ENCODE data around the gene SLC26A2.
A peak's percentile ranks its signal among the peaks of the same experiment; 100 is the strongest.
"Not testable (repeated sequence)": the region's sequence is repeated elsewhere in the genome, so short reads cannot be mapped to it uniquely, and the experiment has no call there.

Gene SLC26A2

DNA sequence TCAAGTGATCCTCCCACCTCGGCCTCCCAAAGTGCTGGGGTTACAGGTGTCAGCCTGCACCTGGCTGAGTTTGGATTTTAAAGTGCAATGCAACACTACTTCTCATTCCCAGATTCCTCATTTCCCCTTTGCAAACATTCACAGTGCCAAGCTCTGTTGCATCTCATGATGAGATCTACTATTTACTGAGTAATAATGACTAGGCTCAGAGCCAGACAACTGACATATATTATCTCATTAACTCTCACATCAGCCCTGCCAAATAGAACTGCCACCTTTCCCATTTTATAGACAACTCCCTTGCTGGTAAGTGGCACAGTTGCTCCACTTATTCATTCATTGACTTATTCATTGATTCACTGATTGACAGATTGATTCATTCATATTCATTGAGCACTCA is 22.9 kb upstream of the SLC26A2 start:
- DNase-seq, result no peak

DNA sequence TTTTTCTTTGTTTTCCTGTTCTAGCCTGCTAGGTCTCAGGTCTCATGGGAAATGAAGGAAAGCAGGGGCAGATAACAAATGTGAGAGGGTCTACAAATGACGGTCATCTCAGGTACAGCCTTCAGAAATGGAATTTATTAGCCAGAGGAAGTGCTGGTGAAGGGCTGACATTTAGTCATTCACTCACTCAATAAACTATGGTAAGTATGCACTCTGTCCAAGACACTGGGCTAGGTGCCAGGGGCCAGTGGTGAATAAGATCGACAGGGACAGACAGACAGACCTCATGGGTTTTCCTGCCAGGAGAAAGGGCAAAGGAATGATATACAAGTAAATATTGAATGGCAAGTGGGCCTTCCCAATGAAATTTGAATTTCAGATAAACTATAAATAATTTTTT is 22.3 kb upstream of the SLC26A2 start:
- no peak for DNase-seq

DNA sequence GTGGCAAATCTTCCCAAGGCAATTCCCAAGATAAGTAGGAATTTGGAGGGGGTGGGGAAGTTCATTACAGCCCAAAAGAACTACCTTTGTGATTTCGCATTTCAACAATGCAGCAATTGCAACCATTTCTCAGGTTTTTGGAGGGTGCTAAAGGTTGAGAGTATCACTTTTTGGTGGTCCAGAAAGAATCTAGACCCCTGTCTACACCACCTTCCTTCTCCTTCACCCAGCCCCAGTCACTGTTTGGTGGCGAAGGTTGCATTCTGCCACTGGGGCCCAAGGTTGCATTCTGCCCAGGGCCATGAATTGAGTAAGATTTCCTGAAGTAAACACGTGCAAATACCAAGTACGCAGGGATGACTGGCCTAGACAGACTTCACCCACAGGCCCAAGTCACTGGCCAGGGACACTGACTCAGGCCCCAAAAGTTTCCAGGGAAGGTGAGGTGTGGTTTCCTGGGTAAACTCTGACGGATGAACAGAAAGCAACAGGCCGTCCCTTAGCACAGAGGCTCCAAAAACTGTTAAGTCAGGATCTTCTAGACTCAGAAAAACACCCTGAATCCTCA is 21.7 kb upstream of the SLC26A2 start:
- no peak for DNase-seq

DNA sequence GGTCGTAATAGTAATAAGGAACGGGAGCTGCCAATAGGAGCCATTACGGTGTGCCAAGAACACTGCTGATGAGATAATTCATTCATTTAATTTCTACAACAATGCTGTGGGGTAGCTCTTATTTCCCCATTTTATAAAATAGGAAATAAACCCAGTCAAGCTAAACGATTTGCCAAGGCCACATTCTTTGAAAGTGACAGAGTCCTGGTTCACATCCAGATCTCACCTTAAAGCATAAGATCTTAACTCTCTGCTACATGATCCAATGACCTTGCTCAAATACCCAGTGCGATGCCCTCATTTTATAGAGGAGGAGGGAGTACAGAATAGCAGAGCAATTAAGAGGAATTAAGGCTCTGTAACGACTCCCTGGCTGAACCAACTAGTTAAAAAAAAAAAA is 21.0 kb upstream of the SLC26A2 start:
- DNase-seq, result no peak

DNA sequence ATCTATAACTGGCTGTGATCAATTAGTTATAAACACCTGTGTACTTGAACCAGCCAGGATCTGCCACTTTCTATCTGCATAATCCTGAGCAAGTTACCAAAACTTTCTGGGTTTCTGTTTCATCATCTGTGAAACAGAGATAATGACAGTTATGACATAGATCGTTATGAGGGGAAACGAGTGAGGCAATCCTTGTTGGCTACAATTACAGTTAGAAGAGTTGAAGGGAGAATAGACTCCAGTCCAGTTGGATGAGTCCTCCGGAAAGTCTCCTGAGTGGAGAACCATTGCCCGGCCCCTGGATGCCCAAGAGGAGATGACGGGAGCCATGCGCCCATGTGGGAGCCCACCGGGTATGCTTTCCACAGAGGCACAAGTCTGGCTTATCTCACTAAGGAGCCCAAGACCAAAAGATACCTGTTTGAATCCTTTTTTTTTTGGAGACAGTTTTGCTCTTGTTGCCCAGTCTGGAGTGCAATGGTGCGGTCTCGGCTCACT is 20.4 kb upstream of the SLC26A2 start:
- DNase-seq, result no peak

DNA sequence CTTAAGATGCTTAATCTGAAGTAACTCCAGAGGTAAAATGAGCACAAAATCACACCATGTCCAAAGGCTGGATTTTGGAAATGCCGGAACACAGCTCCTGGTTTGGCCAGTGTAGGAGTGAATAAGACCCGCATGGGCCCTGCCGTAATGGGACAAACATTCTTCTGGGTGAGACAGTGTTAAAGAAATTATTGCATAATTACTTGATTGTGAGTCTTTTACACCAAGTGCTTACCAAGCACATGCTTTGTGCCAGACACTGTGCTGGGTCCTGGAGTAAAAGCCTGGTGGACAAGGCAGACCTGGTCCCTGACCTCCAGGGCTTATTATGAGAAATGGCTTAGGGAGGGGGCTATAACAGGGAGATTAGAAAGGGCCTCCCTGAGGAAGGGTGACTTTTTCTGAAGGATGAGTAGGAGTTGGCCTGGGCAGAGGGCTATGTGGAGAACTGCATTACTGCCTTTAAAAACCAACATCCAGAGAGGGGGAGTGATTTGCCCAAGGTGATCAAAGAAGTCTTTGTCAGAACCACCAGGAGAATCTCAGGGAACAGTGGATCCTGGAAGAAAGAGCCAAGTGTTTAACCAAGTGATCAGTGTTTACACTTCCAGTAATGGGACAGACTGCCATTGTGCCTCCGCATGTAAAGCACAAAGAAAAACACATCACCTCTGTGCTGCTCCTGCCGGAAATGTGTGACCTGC is 19.5 kb upstream of the SLC26A2 start:
- DNase-seq, result no peak

DNA sequence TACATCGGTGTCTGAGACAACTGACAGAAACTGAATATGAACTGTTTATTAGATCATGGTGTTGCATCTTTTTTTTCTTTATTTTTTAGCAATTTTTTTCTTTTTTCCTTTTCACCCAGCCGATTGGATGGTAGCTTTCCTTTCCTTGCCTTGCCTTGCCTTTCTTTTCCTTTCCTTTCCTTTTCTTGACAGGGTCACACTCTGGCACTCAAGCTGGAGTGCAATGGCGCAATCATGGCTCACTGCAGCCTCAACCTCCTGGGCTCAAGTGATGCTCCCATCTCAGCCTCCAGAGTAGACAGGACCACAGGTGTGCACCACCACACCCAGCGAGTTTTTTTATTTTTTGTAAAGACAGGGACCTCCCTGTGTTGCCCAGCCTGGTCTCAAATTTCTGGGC is 18.8 kb upstream of the SLC26A2 start:
- no peak for DNase-seq

DNA sequence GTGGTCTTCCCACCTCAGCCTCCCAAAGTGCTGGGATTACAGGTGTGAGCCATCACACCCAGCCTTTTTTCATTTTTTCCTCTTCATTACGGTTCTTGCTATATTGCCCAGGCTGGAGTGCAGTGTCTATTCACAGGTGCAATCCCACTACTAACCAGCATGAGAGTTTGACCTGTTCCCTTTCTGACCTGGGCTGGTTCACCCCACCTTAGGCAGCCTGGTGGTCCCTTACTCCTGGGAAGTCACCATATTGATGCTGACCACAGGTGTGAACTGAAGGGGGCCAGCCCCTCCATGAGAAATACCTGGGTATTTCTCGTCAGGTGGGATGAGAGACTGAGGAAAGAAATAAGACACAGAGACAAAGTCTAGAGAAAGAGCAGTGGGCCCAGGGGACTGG is 18.4 kb upstream of the SLC26A2 start:
- DNase-seq, result no peak

DNA sequence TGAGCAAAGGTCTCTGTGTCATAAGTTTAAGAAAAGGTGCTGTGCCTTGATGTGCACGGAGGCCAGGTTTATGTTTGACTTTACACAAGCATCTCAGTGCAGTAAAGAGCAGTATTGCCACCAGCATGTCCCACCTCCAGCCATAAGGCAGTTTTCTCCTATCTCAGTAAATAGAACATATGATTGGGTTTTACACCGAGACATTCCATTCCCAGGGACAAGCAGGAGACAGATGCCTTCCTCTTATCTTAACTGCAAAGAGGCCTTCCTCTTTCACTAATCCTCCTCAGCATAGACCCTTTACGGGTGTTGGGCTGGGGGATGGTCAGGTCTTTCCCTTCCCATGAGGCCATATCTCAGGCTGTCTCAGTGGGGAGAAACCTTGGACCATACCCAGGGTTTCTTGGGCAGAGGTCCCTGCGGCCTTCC is 17.8 kb upstream of the SLC26A2 start:
- not testable (repeated sequence) for DNase-seq

DNA sequence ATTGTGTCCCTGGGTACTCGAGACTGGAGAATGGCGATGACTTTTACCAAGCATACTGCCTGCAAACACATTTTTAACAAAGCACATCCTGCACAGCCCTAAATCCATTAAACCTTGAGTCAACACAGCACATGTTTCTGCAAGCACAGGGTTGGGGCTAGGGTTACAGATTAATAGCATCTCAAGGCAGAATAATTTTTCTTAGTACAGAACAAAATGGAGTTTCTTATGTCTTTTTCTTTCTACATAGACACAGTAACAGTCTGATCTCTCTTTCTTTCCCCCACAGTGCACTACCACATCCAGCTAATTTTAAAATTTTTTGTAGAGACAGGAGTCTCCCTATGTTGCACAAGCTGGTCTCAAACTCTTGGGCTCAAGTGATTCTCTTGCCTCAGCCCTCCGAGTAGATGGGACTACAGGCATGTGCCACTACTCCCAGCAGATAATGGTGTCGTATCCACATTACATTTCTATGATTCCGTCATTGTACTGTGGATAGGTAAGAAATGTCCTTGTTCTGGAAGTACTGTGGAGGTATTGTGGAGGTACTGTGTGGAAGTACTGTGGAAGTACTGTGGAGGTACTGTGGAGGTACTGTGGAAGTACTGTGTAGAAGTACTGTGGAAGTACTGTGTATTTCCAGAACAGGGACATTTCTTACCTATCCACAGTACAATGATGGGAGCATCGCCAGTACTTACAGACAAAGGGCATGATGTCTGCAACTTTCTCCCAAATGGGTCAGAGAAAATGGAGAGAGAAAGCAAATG is 17.2 kb upstream of the SLC26A2 start:
- DNase-seq, result not testable (repeated sequence)

DNA sequence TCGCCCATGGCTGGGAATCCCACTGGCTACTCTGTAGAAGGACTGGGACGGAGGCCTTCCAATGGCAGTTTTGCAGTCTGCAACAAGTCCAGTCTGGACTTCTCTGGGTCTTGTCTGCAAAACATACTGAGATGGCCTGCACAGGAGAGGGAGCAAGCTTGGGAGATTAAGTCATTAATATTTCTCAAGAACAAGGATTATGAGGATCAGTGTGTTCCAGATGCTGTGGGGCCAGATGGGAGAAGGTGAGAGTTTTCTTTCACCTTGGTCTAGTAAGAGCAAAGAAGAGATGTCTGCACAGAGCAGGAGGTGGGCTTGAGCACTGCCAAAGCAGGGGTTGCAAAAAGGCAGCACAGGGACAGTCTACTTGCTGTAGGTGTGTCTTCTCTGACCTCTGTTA is 15.9 kb upstream of the SLC26A2 start, which contains the start of gene PDE6A:
Gene PDE6A, minus strand, starts transcription at position 128 of the 400 bp plus-strand sequence. Its CDS starts 120 bp downstream, at position 8.
- DNase-seq, result no peak

DNA sequence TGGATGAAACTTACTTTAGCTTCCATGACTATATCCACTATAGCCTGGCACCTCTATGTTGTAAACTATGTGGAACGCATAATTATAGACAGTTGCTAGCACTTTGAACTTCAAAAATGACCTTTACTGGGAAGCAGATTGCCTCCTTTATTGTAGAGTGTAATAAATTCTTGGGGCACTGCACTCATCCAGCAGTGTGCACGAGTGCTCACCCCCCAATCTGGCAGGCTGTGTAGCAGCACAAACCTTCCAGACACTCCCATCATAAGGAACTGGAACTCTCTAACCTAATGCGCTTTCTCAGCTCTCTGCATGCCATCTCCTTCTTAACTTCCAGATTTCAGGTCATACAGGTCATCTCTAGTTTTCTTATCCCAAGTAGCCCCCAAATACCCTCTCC is 14.4 kb upstream of the SLC26A2 start:
- DNase-seq, result no peak

DNA sequence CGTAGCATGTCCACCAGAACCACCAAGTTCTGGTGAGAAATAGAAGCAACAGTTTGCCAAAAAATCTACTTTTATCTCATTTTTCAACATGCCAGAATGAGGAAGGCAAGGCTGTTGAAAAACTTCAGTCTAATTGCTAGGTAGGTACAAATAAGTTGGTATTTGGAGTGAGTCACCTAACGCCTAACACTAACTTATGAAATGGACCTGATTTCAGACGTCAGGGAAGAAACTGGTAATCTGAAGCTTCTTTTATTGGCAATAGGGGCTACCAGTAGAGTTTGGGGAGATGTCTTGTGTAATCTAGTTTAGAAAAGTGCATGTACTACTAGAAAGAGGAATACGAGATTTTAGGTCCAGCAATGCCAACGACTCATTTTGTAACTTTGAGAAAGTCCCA is 11.6 kb upstream of the SLC26A2 start:
- DNase-seq, result no peak

DNA sequence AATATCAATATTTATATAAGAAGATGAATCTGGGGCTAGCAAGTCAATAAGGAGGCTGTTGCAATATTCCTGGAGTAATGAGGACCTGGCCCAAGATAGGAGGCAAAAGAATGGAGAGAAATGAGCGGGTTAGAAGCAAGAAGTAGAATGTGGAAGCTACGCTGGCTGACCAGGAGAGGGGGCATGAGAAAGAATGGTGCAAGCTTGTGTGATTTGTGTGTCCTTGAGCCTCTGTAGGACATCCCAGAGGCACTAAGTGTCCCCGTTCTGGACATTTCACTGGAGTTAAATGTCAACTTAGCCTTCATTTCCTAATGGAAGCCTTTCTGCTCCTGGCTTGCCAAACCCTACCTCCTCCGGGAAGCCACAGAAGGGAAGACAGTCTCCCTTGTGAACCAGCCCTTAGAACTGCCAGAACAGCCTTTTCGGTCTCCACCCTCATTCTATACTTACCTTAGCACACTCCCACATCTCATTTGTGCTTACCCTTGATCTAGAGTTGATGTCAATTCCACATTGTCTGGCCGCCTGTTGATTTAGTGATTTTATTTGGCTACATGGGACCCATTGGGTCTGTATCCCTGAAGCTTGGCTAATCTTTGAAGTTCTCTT is 9.3 kb upstream of the SLC26A2 start:
- DNase-seq, result no peak

DNA sequence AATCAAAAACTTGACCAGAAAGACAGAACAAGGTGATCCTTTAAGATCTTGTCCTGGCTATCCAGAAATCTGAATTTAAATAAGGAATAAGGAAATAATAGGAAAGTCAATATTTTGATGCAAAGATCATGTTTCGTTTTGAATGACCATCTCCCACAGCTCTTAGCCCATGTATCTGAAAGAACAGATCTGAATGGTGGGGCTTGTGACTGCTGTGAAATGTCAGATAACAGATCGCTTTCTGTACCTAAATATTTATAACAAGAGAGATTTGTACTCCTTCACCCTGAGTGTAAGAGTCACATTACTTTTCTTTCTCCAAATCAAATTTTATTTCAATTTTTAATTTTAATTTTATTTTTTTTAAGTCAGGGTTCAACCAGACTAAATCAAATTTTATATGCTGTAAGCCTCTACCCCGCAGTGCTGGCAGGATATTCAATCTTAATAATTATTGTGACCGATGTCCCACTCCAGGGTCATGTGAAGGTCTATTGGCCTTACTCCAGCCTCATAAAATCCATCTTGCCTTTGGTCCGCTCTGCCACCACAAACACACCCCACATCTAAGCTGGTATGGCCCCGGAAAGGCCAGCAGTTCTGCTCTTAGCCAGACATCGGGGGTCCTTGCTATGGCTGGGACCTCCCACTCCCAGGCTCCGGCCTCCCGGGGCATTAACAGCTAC is 7.0 kb upstream of the SLC26A2 start:
- DNase-seq, result no peak

DNA sequence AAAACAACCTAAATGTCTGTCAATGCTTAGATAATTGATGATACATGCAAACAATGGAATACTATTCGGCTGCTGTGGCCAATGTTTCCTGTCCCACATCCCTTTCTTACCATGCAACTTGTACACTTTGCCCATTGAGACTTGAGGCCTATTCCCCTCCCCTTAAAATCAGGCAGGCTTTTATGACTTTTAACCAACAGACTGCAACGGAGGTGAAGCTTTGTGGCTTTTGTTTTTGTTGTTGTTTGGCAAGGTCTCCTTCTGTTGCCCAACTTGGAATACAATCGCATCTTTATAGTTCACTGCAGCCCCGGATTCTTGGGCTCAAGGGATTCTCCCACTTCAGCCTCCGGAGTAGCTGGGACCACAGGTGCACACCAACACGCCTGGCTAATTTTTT is 5.8 kb upstream of the SLC26A2 start:
- DNase-seq, result no peak

DNA sequence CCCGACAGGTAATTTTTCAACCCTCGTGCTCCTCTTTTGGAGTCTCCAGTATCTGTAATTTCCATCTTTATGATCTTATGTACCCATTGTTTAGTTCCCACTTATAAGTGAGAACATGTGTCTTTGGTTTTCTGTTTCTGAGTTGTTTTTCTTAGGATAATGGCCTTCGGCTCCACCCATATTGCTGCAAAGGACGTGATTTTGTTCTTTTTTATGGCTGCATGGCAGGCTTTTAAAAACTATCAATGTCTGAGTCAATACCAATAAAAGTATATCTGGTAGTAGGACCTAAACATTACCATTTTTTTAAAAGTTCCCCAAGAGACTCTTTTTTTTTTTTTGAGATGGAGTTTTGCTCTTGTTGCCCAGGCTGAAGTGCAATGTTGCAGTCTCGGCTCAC is 3.9 kb upstream of the SLC26A2 start:
- no peak for DNase-seq

DNA sequence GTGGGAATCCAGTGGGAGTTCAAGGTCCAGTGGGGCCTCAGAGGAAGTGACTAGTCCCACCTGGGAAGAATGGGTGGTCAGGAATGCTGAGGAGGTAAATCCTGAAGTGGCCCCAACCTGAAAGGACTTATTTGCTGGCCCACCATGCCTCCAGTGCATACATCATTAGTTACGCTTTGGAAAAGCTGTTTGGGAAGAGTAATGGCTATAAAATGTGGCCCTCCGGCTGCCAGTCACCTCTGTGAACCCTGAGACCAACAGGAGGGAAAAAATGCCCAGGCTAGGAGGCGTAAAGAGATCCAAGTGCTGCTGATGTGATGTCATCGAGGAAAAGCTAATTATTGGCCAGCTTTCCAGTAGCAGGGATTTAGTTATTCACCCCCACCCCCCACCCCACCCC is 2.7 kb upstream of the SLC26A2 start:
- no peak for DNase-seq

DNA sequence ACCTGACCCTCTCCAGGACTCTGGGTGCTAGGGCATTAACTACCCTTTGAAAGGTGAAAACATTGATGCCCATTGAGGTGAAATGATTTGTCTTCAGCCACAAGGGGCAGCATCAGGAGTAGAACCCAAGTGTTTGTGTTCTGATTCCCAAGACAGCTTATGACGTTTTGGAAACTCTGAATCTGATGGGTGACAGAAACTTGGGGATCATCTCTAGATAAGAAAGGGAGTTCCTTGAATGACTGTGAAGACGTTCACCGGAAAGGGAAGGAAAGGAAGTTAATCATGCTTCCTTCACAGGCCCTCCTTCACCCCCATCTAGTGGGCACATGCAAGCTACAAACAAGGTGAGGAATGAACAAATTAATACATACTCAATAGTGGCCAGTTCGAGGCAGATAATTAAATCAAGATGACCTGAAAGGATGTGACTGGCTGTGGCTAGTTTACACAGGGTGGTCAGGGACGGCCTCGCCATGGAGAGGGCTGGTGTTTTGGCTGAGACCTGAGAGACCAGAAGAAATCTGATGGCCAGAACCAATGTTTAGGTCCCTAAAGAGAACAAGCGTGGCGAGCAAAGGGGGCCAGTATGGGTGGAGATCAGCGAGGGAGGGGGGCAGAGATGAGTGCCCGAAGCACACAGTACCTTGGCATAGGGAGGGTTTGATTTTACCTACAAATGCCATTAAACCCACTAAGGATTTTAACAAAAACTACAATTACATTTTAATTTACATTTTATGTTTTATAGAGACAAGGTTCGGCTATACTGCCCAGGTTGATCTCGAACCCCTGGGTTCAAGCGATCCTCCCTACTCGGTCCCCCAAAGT is 937 bp upstream of the SLC26A2 start:
- DNase-seq, result peak; percentile 70

DNA sequence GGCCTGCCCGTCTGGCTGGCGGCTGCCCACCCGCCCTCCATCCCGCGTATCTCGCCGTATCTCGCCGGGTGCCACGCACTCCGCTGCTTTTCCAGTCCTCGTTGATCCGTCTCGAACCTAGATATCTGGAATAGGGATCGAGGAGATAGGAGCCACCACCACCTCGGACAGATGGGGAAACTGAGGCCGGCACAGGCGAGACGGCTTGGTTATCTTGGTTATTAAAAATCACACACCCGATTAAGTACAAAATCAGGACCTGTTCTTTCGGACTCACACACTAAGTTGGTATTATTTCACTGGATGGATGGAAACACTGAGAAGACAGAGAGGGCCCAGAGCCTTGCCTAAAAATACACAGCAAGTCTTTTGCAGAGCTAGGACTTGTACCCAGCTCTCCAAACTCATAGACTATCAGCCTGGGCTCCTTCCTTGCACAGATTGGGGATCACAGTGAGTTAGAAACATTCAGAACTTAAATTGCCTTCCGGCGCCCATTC is 678 bp downstream of the SLC26A2 start:
- DNase-seq, result no peak

DNA sequence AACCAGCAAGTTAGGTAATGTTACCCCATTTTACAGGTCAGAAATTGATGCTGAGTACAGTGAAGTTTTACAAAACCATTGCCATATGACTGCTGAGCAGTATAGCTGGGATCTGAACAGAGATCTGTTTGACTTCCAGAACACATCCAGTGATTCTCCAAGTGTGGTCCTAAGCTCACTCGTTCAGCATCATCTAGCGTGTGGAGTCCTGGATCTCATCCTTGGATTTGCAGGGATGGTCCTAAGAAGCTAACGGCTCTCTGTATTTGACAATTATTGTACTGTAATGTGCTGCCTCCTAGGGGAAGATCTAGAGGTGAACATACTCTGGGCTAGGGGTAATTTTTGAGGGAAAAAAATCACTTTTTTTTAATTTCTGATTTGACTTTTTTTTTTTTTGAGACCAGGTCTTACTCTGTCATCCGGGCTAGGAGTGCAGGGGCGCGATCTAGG is 1.4 kb downstream of the SLC26A2 start:
- peak; percentile 23 for DNase-seq
